NCI-H82 treated with DMSO at 0.1 percent for 48 hours (cell line): ENCODE measurements around the gene DACH1.

Experiments
- DNase-seq: peaks from one replicate; lab custom pipeline; 2025; ENCODE audit not compliant: unreplicated experiment; lab: John Stamatoyannopoulos, UW

Gene DACH1

DNA sequence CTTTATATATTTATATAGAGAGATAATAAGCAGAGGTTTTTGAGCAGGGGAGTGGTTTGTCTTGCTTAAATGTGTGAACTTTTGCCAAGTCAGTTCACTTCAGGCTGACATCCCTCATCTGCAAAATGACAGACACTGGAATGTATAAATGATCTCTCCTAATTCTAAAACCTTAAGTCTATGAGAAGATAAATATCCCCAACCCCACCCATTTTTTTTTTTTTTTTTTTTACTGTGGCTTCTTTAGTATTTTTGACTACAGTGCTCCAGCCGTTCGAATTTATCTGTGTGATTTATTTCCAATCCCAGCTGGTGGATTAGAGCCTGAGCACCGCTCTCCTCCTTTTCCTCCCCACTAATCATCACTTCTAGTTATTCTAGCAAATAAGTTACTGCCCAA lies 234.8 kb downstream of the DACH1 start:
- DNase-seq, result peak; percentile 30

- no peak for DNase-seq
Measured at GRCh38 chr13:71629167-71629566, 237.8 kb downstream of the DACH1 start.

DNA sequence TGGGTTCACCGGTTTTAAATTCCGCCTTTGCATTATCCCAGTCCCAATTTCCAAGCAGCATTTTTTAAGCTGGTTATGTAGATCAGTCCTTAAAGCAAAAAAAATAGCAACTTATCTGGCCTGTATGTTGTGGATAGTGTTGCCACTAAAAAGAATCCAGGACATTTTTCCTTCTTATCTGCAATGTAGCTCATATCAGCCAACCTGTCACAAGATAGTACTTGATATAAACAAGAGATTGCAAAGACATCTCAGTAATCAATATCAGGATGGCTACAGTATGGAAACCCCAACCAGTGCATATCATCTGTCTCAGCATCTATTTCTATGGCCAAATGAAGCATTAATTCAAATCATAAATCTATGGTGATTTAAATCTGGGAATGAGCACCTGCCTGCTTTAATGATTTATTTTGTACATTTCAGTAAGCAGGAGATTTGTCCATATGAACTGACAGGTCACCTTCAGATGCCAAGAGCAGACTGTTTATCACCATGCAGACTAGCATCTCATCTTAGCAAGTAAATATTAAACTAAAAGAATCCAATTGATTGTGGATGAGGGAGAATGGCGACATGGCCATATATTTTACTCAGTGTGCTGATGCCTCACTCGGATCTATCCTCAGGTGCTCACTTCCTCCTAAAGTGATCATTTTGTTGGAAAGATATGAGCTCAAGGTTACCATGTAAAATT lies 240.4 kb downstream of the DACH1 start:
- peak; percentile 52 for DNase-seq

DNA sequence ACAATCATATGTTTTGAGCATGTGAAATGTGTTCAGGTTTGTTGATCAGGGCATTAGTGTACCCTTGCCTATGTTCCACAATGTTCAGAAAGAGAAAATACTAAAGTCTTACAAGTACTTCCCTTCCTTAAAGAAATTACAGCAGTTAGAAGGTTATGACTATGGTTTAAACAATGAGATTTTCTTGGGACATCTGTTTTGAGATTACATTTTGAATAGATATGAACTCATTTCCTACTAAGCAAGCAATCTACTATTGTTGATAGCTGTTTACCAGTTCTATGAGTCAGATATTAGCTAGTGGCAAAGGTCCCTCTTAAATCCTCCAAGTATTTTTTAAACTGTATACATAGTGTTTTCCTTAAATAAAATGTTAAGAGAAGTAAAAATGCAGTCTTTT lies 241.3 kb downstream of the DACH1 start:
- no peak for DNase-seq

DNA sequence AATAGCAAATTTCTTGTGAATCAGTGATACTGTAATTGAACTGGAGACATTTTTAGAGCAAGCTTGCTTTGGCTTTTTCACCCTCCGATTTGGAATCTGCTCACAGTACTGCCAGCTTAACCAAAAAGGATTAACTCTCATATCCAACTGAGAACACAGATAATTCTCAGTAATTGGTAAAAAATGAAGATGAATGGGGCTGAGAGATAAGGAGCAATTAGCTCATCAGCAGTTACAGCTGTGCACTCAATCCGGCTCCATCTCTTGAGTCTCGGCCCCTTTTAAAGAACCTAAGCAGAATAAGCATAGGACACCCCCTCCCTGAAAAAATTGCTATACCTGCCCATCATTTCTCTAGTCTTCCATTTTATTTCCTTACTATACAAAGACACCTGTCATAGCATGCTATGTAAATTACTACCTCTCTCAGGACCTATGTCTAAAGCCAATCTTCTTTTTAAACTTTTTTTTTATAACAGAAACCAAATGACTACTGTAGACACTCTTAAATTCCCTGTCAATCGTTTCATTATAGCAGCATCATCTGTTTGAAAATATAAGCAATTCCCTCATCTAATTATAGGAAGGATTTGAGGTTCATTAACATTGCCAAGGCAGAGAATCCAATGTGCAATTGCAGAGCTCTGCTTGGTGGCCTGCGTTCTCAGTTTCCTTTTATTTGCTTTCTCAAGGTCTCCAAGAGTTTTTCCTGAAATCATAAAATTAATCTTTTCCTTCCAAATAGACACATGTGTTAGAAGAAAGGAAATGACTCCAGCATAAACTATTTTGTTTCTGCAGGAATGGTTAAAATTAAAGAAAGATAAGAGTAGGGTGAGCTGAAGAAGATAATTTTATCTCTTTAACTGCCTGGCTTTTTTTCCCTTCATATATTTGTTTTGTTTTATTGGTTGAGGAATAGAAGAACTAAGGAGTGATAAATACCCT lies 242.1 kb downstream of the DACH1 start:
- peak; percentile 99 for DNase-seq

GRCh38 chr13:71621174-71622124 lies 245.6 kb downstream of the DACH1 start:
- DNase-seq, result peak; percentile 71

GRCh38 chr13:71619096-71619495 lies 247.9 kb downstream of the DACH1 start:
- no peak for DNase-seq

DNA sequence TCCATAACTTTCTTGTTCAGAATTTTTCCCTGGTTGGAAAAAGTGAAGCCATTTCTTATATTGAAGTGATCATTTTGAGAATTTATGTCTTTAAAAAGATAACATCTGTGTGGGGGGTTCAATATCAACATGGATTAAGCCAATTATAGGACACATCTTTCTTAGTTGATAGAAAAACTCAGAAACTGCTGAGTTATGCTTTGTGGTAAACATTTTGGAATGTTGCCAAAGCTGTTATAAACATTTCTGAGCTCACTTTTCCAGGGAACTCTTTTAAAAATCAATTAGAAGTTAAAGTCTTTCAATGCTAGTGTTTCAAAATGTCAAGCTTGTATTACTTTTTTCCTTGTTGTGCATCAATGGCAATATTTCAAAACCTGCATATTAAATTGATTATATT lies 248.8 kb downstream of the DACH1 start:
- no peak for DNase-seq

- DNase-seq, result no peak
Measured at GRCh38 chr13:71617265-71617664, 249.7 kb downstream of the DACH1 start.

GRCh38 chr13:71613066-71613745 lies 253.8 kb downstream of the DACH1 start:
- no peak for DNase-seq

DNA sequence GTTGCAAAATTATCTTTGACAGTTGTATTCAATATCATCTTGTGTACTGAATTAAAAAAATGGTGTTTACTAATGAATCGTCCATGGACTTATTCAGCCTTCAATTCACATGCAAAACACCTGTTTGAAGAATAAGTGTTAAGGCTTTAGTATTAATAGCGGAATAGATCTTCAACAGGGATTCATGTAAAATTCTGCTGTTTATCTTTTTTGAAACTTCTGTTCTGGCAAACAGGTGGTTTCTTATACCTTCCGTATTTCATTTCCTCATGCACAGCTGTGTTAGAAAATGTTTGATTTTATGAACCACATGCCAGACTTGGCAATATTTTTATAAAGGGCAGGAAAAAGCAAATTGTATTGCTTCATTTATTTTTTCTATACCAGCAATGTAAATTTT lies 255.7 kb downstream of the DACH1 start:
- DNase-seq, result no peak

GRCh38 chr13:71610876-71611275 lies 256.1 kb downstream of the DACH1 start:
- DNase-seq, result peak; percentile 79

- DNase-seq, result no peak
Measured at GRCh38 chr13:71609271-71609670, 257.7 kb downstream of the DACH1 start.

- DNase-seq, result no peak
Measured at GRCh38 chr13:71607575-71607974, 259.4 kb downstream of the DACH1 start.

- no peak for DNase-seq
Measured at GRCh38 chr13:71606818-71607217, 260.2 kb downstream of the DACH1 start.

- DNase-seq, result no peak
Measured at GRCh38 chr13:71605744-71606143, 261.3 kb downstream of the DACH1 start.

GRCh38 chr13:71603255-71603654 lies 263.7 kb downstream of the DACH1 start:
- DNase-seq, result no peak

- DNase-seq, result peak; percentile 41
Measured at GRCh38 chr13:71602344-71602743, 264.7 kb downstream of the DACH1 start.

DNA sequence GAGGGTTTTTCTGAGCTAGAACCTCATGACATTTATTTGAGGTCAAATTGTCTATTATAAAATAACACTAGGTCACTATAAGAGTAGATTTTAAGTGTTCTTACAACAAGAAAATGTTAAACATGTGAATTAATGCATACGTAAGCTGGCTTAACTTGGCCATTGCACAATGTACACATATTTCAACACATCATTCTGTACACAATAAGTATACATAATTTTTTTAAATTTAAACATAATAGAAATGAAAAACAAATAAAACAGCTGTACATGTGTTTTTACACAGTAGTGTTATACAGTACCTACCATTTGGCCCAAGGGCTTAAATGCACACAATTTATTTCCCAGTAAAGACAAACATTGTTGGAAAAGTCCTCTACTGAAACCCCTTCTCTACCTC lies 269.9 kb downstream of the DACH1 start:
- DNase-seq, result no peak

- DNase-seq, result no peak
Measured at GRCh38 chr13:71596116-71596515, 270.9 kb downstream of the DACH1 start.

GRCh38 chr13:71593566-71593965 lies 273.4 kb downstream of the DACH1 start:
- DNase-seq, result no peak
